ENCODE data around the gene L2HGDH.

L2HGDH gene

GRCh38 chr14:50262865-50263264, 49.2 kb downstream of the L2HGDH start:
- Histone ChIP-seq H3K4me1 (ENCODE audit: insufficient read depth, low read length) (no peaks in the 10 kb centered on the region), H3K36me3 (ENCODE audit: insufficient read depth, low read length) (peaks cover 3% of the 10 kb centered on the region; the same call in 1 of the 2 replicates), H4K20me1 (ENCODE audit: insufficient read depth, low read length) (no peaks in the 10 kb centered on the region), H3K9ac (ENCODE audit: low read depth, low read length) (no peak overlapping the region), H3K27me3 (ENCODE audit: insufficient read depth, low read length, poor library complexity) (no peaks in the 10 kb centered on the region), H3K27ac (ENCODE audit: low read length) (no peak overlapping the region), H3K79me2 (ENCODE audit: insufficient read depth, low read length) (no peaks in the 10 kb centered on the region), H3K4me3 (ENCODE audit: low read depth in 1 of 2, low read length in 2 of 2) (no peak overlapping the region), H3K9me3 (ENCODE audit: insufficient read depth, low read length, severe bottlenecking) (no peaks in the 10 kb centered on the region), H2AFZ (ENCODE audit: low read depth, low read length) (no peak overlapping the region), H3K4me2 (ENCODE audit: insufficient read depth, low read length) (no peak overlapping the region)
- no peak for ATAC-seq (ENCODE audit: insufficient read depth, low read depth)
- DNase-seq: no peak
- TF ChIP-seq EZH2 (IDR thresholded peaks at IDR 0.05; ENCODE audit: borderline replicate concordance, low read depth, low read length, severe bottlenecking): no peak
- TF ChIP-seq CTCF (IDR thresholded peaks at IDR 0.05; ENCODE audit: borderline replicate concordance, extremely low read depth, low read length, poor library complexity, severe bottlenecking): no peak

GRCh38 chr14:50260511-50260910, 51.5 kb downstream of the L2HGDH start:
- Histone ChIP-seq H3K9ac (ENCODE audit: low read depth, low read length) (no peak overlapping the region), H3K4me2 (ENCODE audit: insufficient read depth, low read length) (no peak overlapping the region), H4K20me1 (ENCODE audit: insufficient read depth, low read length) (no peaks in the 10 kb centered on the region), H3K27ac (ENCODE audit: low read length) (no peak overlapping the region), H3K4me3 (ENCODE audit: low read depth in 1 of 2, low read length in 2 of 2) (no peak overlapping the region), H3K36me3 (ENCODE audit: insufficient read depth, low read length) (no peaks in the 10 kb centered on the region; the same call in 1 of the 2 replicates), H3K79me2 (ENCODE audit: insufficient read depth, low read length) (no peaks in the 10 kb centered on the region), H2AFZ (ENCODE audit: low read depth, low read length) (no peak overlapping the region), H3K27me3 (ENCODE audit: insufficient read depth, low read length, poor library complexity) (no peaks in the 10 kb centered on the region), H3K9me3 (ENCODE audit: insufficient read depth, low read length, severe bottlenecking) (no peaks in the 10 kb centered on the region), H3K4me1 (ENCODE audit: insufficient read depth, low read length) (no peaks in the 10 kb centered on the region)
- TF ChIP-seq CTCF (IDR thresholded peaks at IDR 0.05; ENCODE audit: borderline replicate concordance, extremely low read depth, low read length, poor library complexity, severe bottlenecking) (peak; percentile 55), EZH2 (IDR thresholded peaks at IDR 0.05; ENCODE audit: borderline replicate concordance, low read depth, low read length, severe bottlenecking) (no peak)
- DNase-seq (no peak), ATAC-seq (ENCODE audit: insufficient read depth, low read depth) (peak; percentile 72; the same call in 1 of the 3 replicates)

- H3K9ac ChIP-seq (ENCODE audit: low read depth, low read length): no peak overlapping the region
- H3K9me3 ChIP-seq (ENCODE audit: insufficient read depth, low read length, severe bottlenecking): no peaks in the 10 kb centered on the region
- H3K4me1 ChIP-seq (ENCODE audit: insufficient read depth, low read length): no peaks in the 10 kb centered on the region
- no peaks in the 10 kb centered on the region for H3K27me3 ChIP-seq (ENCODE audit: insufficient read depth, low read length, poor library complexity)
- TF ChIP-seq CTCF (IDR thresholded peaks at IDR 0.05; ENCODE audit: borderline replicate concordance, extremely low read depth, low read length, poor library complexity, severe bottlenecking): no peak
- TF ChIP-seq EZH2 (IDR thresholded peaks at IDR 0.05; ENCODE audit: borderline replicate concordance, low read depth, low read length, severe bottlenecking): no peak
- no peak overlapping the region for H3K4me3 ChIP-seq (ENCODE audit: low read depth in 1 of 2, low read length in 2 of 2)
- no peak overlapping the region for H3K27ac ChIP-seq (ENCODE audit: low read length)
- DNase-seq (no peak), ATAC-seq (ENCODE audit: insufficient read depth, low read depth) (no peak)
- H4K20me1 ChIP-seq (ENCODE audit: insufficient read depth, low read length): no peaks in the 10 kb centered on the region
- H3K4me2 ChIP-seq (ENCODE audit: insufficient read depth, low read length): no peak overlapping the region
- H2AFZ ChIP-seq (ENCODE audit: low read depth, low read length): no peak overlapping the region
- H3K79me2 ChIP-seq (ENCODE audit: insufficient read depth, low read length): no peaks in the 10 kb centered on the region
- no peaks in the 10 kb centered on the region; the same call in 1 of the 2 replicates for H3K36me3 ChIP-seq (ENCODE audit: insufficient read depth, low read length)
Measured at GRCh38 chr14:50260072-50260471, 52.0 kb downstream of the L2HGDH start.

GRCh38 chr14:50257732-50258131, 54.3 kb downstream of the L2HGDH start:
- H3K36me3 ChIP-seq (ENCODE audit: insufficient read depth, low read length): peaks cover 4% of the 10 kb centered on the region; the same call in 1 of the 2 replicates
- no peaks in the 10 kb centered on the region for H3K27me3 ChIP-seq (ENCODE audit: insufficient read depth, low read length, poor library complexity)
- no peak overlapping the region for H3K27ac ChIP-seq (ENCODE audit: low read length)
- no peak overlapping the region for H3K4me3 ChIP-seq (ENCODE audit: low read depth in 1 of 2, low read length in 2 of 2)
- H3K9ac ChIP-seq (ENCODE audit: low read depth, low read length): no peak overlapping the region
- TF ChIP-seq EZH2 (IDR thresholded peaks at IDR 0.05; ENCODE audit: borderline replicate concordance, low read depth, low read length, severe bottlenecking) (no peak), CTCF (IDR thresholded peaks at IDR 0.05; ENCODE audit: borderline replicate concordance, extremely low read depth, low read length, poor library complexity, severe bottlenecking) (no peak)
- H4K20me1 ChIP-seq (ENCODE audit: insufficient read depth, low read length): no peaks in the 10 kb centered on the region
- H3K79me2 ChIP-seq (ENCODE audit: insufficient read depth, low read length): no peaks in the 10 kb centered on the region
- no peak overlapping the region for H3K4me2 ChIP-seq (ENCODE audit: insufficient read depth, low read length)
- no peaks in the 10 kb centered on the region for H3K4me1 ChIP-seq (ENCODE audit: insufficient read depth, low read length)
- no peaks in the 10 kb centered on the region for H3K9me3 ChIP-seq (ENCODE audit: insufficient read depth, low read length, severe bottlenecking)
- ATAC-seq (ENCODE audit: insufficient read depth, low read depth) (no peak), DNase-seq (no peak)
- no peak overlapping the region for H2AFZ ChIP-seq (ENCODE audit: low read depth, low read length)

All from DND-41 (cell line).